HCT116 (cell line): ENCODE measurements around the gene SLC9A6.

ENCODE experiments used
- TF ChIP-seq, protein P1 (sequence below): IDR thresholded peaks from 2 replicates; pipeline ENCODE4 v1.6.1; 2012; ENCODE audit warnings: low read depth
- TF ChIP-seq, protein P2 (sequence below), 3 experiments: fragments of 200-600 bp in 1 of 3; sonication (generic) in 1 of 3; IDR thresholded peaks in 2 of 3; conservative IDR thresholded peaks in 1 of 3; 2 replicates each; pipeline ENCODE4 v1.5.1; 2012 to 2017; ENCODE audit warnings: low read depth in 2 of 3, low read length in 2 of 3, antibody characterized with exemption in 1 of 3, borderline replicate concordance in 1 of 3, control low read depth in 1 of 3, mild to moderate bottlenecking in 1 of 3, mixed read lengths in 1 of 3, mixed run types in 1 of 3, moderate library complexity in 1 of 3; ENCODE audit not compliant: insufficient read depth in 1 of 3

DNA sequence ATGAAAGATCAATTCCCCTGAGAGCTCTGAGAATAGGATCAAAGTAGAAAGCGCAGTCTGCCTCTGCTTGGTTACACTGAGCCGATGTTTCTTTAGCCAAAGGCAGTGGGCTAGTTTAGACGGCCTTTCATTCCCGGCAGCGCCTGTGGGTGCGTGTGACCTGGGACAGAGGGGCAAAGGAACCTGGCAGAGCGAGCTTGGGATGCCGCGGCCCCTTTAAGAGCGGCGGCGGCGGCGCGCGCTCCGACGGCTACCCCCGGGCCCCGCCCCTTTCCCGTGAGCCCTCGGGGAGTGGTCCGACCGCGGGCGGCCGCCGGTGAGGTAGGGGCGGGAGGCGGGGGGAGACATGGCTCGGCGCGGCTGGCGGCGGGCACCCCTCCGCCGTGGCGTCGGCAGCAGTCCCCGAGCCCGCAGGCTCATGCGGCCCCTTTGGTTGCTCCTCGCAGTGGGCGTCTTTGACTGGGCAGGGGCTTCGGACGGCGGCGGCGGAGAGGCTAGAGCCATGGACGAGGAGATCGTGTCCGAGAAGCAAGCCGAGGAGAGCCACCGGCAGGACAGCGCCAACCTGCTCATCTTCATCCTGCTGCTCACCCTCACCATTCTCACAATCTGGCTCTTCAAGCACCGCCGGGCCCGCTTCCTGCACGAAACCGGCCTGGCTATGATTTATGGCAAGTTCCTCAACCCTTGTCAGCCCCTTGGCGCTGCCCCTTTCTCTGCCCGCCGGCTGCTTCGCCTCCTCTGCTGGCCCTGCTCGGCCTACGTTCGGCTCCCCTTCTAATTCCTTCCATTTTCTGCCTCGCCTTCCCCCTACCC, at the start of gene SLC9A6:
- TF ChIP-seq, protein P1, sequence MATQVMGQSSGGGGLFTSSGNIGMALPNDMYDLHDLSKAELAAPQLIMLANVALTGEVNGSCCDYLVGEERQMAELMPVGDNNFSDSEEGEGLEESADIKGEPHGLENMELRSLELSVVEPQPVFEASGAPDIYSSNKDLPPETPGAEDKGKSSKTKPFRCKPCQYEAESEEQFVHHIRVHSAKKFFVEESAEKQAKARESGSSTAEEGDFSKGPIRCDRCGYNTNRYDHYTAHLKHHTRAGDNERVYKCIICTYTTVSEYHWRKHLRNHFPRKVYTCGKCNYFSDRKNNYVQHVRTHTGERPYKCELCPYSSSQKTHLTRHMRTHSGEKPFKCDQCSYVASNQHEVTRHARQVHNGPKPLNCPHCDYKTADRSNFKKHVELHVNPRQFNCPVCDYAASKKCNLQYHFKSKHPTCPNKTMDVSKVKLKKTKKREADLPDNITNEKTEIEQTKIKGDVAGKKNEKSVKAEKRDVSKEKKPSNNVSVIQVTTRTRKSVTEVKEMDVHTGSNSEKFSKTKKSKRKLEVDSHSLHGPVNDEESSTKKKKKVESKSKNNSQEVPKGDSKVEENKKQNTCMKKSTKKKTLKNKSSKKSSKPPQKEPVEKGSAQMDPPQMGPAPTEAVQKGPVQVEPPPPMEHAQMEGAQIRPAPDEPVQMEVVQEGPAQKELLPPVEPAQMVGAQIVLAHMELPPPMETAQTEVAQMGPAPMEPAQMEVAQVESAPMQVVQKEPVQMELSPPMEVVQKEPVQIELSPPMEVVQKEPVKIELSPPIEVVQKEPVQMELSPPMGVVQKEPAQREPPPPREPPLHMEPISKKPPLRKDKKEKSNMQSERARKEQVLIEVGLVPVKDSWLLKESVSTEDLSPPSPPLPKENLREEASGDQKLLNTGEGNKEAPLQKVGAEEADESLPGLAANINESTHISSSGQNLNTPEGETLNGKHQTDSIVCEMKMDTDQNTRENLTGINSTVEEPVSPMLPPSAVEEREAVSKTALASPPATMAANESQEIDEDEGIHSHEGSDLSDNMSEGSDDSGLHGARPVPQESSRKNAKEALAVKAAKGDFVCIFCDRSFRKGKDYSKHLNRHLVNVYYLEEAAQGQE, result no peak
- TF ChIP-seq, protein P2, sequence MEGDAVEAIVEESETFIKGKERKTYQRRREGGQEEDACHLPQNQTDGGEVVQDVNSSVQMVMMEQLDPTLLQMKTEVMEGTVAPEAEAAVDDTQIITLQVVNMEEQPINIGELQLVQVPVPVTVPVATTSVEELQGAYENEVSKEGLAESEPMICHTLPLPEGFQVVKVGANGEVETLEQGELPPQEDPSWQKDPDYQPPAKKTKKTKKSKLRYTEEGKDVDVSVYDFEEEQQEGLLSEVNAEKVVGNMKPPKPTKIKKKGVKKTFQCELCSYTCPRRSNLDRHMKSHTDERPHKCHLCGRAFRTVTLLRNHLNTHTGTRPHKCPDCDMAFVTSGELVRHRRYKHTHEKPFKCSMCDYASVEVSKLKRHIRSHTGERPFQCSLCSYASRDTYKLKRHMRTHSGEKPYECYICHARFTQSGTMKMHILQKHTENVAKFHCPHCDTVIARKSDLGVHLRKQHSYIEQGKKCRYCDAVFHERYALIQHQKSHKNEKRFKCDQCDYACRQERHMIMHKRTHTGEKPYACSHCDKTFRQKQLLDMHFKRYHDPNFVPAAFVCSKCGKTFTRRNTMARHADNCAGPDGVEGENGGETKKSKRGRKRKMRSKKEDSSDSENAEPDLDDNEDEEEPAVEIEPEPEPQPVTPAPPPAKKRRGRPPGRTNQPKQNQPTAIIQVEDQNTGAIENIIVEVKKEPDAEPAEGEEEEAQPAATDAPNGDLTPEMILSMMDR (IDR thresholded peaks at IDR 0.05 in 2 of 3, conservative IDR thresholded peaks at IDR 0.05 in 1 of 3; ENCODE audit: borderline replicate concordance in 1 of 3, insufficient read depth in 1 of 3, low read depth in 2 of 3, low read length in 2 of 3), result no peak
